Islet of Langerhans (tissue), 1 donor: Measurements from ENCODE around the gene TSPAN9.

Experiments
- FAIRE-seq: peaks from one replicate; lab custom pipeline; 2011; peaks lifted over from hg19 to GRCh38; lab: Jason Lieb, UNC

TSPAN9 gene

GRCh38 chr12:3101309-3102024, 24.3 kb downstream of the TSPAN9 start:
- FAIRE-seq, result no peak

- no peak for FAIRE-seq
Measured at GRCh38 chr12:3102771-3103410, 25.7 kb downstream of the TSPAN9 start.

GRCh38 chr12:3103806-3104205, 26.6 kb downstream of the TSPAN9 start:
- no peak for FAIRE-seq

- FAIRE-seq, result no peak
Measured at GRCh38 chr12:3105690-3106479, 28.7 kb downstream of the TSPAN9 start.

- no peak for FAIRE-seq
Measured at GRCh38 chr12:3106579-3106978, 29.4 kb downstream of the TSPAN9 start.

GRCh38 chr12:3107071-3107583, 29.9 kb downstream of the TSPAN9 start:
- FAIRE-seq, result no peak

GRCh38 chr12:3107954-3108353, 30.8 kb downstream of the TSPAN9 start:
- no peak for FAIRE-seq

GRCh38 chr12:3110578-3110977, 33.4 kb downstream of the TSPAN9 start:
- no peak for FAIRE-seq

GRCh38 chr12:3113671-3114325, 36.6 kb downstream of the TSPAN9 start:
- no peak for FAIRE-seq

GRCh38 chr12:3114671-3115070, 37.5 kb downstream of the TSPAN9 start:
- FAIRE-seq, result no peak

- no peak for FAIRE-seq
Measured at GRCh38 chr12:3115078-3115477, 37.9 kb downstream of the TSPAN9 start.

- no peak for FAIRE-seq
Measured at GRCh38 chr12:3116106-3116844, 39.1 kb downstream of the TSPAN9 start.

GRCh38 chr12:3117144-3117581, 40.0 kb downstream of the TSPAN9 start:
- no peak for FAIRE-seq

- no peak for FAIRE-seq
Measured at GRCh38 chr12:3117591-3118015, 40.4 kb downstream of the TSPAN9 start.

GRCh38 chr12:3119192-3119755, 42.1 kb downstream of the TSPAN9 start:
- no peak for FAIRE-seq

- no peak for FAIRE-seq
Measured at GRCh38 chr12:3119756-3120601, 42.8 kb downstream of the TSPAN9 start.

- no peak for FAIRE-seq
Measured at GRCh38 chr12:3120701-3121100, 43.5 kb downstream of the TSPAN9 start.

GRCh38 chr12:3122841-3123678, 45.9 kb downstream of the TSPAN9 start:
- FAIRE-seq, result no peak

GRCh38 chr12:3123729-3124128, 46.5 kb downstream of the TSPAN9 start:
- FAIRE-seq, result no peak
